SJSA1 (cell line): ENCODE results near the gene KIAA0408. TPM values are rescaled to one million over a fixed set of nuclear protein-coding genes. Genes with fewer than 3 reads are reported as not detected.
"Not testable (repeated sequence)": the region's sequence is repeated elsewhere in the genome, so short reads cannot be mapped to it uniquely, and the experiment has no call there.

Experiments
- DNase-seq, 2 experiments: peaks; one replicate each; pipeline ENCODE4 v3.0.0-alpha.2; 2015 to 2020; ENCODE audit warnings: low spot score in 2 of 2, low read depth in 1 of 2
- H3K27ac ChIP-seq: fragments of 250-450 bp; sonication (Bioruptor Pico); 2 replicates; pipeline ENCODE4 v1.5.1; 2020; ENCODE audit warnings: mild to moderate bottlenecking, moderate library complexity
- H3K27me3 ChIP-seq: fragments of 250-450 bp; sonication (Bioruptor Pico); replicated peaks from 2 replicates; pipeline ENCODE4 v1.5.1; 2020; ENCODE audit warnings: mild to moderate bottlenecking, moderate library complexity
- H3K36me3 ChIP-seq: fragments of 250-450 bp; sonication (Bioruptor Pico); 2 replicates; pipeline ENCODE4 v1.5.1; 2020; ENCODE audit warnings: mild to moderate bottlenecking
- H3K4me1 ChIP-seq: fragments of 250-450 bp; sonication (Bioruptor Pico); replicated peaks from 2 replicates; pipeline ENCODE4 v1.6.1; 2021; ENCODE audit warnings: mild to moderate bottlenecking
- H3K4me3 ChIP-seq: fragments of 250-450 bp; sonication (Bioruptor Pico); 2 replicates; pipeline ENCODE4 v1.5.1; 2020; ENCODE audit warnings: mild to moderate bottlenecking
- H3K9me3 ChIP-seq: fragments of 250-450 bp; sonication (Bioruptor Pico); replicated peaks from 2 replicates; pipeline ENCODE4 v1.5.1; 2020; ENCODE audit warnings: mild to moderate bottlenecking
- total RNA-seq: library from RNA; depleted of rRNA; stranded (reverse); fragments of >200 nt; shearing (Covaris generic); gene quantifications from 2 replicates; pipeline ENCODE4 v1.2.3, GENCODE V29; 2014

KIAA0408 gene
- total RNA-seq, 1 experiment from 2014 or later: 5.1 TPM

DNA sequence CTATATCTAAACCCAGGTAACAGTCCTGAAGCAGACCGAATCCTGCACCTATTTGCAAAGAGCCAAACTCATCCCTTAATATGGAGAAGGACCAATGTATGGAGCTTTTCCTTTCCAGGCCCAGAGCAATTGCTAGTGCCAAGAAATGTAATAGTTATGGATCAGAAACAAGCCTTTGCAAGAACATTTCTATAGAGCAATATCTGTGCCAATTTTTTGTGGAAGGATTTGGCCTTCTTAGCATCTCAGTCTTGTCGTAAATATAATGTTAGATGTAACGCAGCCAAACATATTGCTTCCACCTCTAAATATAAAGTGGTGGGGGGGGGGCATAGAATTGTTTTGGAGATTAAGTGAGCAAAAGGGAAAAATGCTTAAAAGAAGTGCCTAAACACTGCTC, 2.7 kb downstream of the KIAA0408 start:
- Histone ChIP-seq H3K9me3 (no peaks in the 10 kb centered on the region), H3K27ac (no peak overlapping the region), H3K4me3 (no peak overlapping the region), H3K27me3 (no peaks in the 10 kb centered on the region), H3K4me1 (peaks cover 19% of the 10 kb centered on the region), H3K36me3 (no peaks in the 10 kb centered on the region)
- DNase-seq: no peak

GRCh38 chr6:127453845-127454619, 5.2 kb downstream of the KIAA0408 start:
- no peak overlapping the region for H3K27ac ChIP-seq
- H3K9me3 ChIP-seq: no peaks in the 10 kb centered on the region
- H3K27me3 ChIP-seq: no peaks in the 10 kb centered on the region
- H3K36me3 ChIP-seq: peaks cover under 1% of the 10 kb centered on the region; the same call in 1 of the 2 replicates
- no peak overlapping the region for H3K4me3 ChIP-seq
- peaks cover 16% of the 10 kb centered on the region for H3K4me1 ChIP-seq
- DNase-seq: no peak

GRCh38 chr6:127452803-127453202, 6.4 kb downstream of the KIAA0408 start:
- H3K4me3 ChIP-seq: no peak overlapping the region
- no peak for DNase-seq

DNA sequence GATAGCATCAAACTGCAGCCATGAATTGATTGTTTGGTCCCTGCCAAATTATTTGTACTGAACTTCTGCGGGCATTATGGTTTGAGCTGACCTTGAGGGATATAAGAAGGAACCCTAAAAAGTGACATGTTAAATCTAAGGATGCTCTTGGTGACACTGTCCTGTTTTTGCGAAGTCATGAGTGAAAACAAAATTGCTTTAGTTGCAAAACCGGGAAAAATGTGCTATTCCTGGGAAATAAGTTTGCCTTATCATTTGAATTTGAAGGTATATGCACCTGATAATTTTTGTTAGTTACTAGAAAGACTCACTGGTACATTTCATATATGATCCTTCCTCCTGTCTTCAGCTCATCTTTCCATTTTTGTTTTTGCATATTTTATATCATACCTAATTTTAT, 7.8 kb downstream of the KIAA0408 start:
- Histone ChIP-seq H3K4me3 (no peak overlapping the region), H3K27me3 (no peaks in the 10 kb centered on the region), H3K4me1 (no peaks in the 10 kb centered on the region), H3K27ac (no peak overlapping the region), H3K9me3 (no peaks in the 10 kb centered on the region), H3K36me3 (peaks cover 13% of the 10 kb centered on the region)
- no peak for DNase-seq

More at GRCh38 chr6:127452803-127453202, 6.4 kb downstream of the KIAA0408 start:
- no peak overlapping the region for H3K27ac ChIP-seq
- peaks cover 4% of the 10 kb centered on the region; the same call in 1 of the 2 replicates for H3K36me3 ChIP-seq
- no peaks in the 10 kb centered on the region for H3K9me3 ChIP-seq
- no peaks in the 10 kb centered on the region for H3K27me3 ChIP-seq
- peaks cover 4% of the 10 kb centered on the region for H3K4me1 ChIP-seq

DNA sequence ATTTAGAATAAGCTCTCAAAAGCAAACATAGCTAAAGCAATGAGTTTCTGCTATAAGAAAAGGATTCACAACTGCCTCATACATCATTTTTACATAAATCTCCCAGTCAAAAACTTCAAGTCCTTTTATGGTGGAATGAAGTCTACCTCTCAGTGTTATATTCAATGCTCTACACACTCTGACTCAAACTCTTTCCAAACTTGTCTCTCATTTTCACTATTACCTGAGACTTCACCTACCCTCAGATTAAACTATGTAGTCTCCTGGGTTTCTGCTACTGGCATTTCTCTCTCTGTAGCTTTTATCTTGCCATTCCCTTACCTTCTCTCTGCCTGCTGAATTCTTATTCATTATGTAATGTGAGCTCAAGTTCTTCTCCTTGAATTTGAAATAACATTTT, 11.4 kb downstream of the KIAA0408 start:
- H3K36me3 ChIP-seq: peaks cover 18% of the 10 kb centered on the region
- no peak overlapping the region for H3K4me3 ChIP-seq
- DNase-seq: no peak
- H3K27ac ChIP-seq: no peak overlapping the region
- H3K27me3 ChIP-seq: no peaks in the 10 kb centered on the region
- H3K4me1 ChIP-seq: no peaks in the 10 kb centered on the region
- H3K9me3 ChIP-seq: no peaks in the 10 kb centered on the region

GRCh38 chr6:127446356-127446755, 12.8 kb downstream of the KIAA0408 start:
- H3K4me3 ChIP-seq: no peak overlapping the region
- H3K27ac ChIP-seq: no peak overlapping the region
- H3K9me3 ChIP-seq: no peaks in the 10 kb centered on the region
- no peaks in the 10 kb centered on the region for H3K4me1 ChIP-seq
- no peaks in the 10 kb centered on the region for H3K27me3 ChIP-seq
- H3K36me3 ChIP-seq: peaks cover 23% of the 10 kb centered on the region
- DNase-seq: no peak

- H3K27me3 ChIP-seq: no peaks in the 10 kb centered on the region
- no peak for DNase-seq
- no peaks in the 10 kb centered on the region for H3K9me3 ChIP-seq
- H3K27ac ChIP-seq: no peak overlapping the region
- peaks cover under 1% of the 10 kb centered on the region; the same call in 1 of the 2 replicates for H3K4me1 ChIP-seq
- no peak overlapping the region for H3K4me3 ChIP-seq
- peaks cover 15% of the 10 kb centered on the region for H3K36me3 ChIP-seq
These were observed 17.3 kb downstream of the KIAA0408 start for GRCh38 chr6:127441881-127442280.

GRCh38 chr6:127439718-127440117, 19.5 kb downstream of the KIAA0408 start:
- Histone ChIP-seq H3K27ac (no peak overlapping the region), H3K9me3 (no peaks in the 10 kb centered on the region), H3K4me1 (peaks cover 6% of the 10 kb centered on the region; the same call in 1 of the 2 replicates), H3K36me3 (peaks cover 5% of the 10 kb centered on the region; the same call in 1 of the 2 replicates), H3K4me3 (no peak overlapping the region), H3K27me3 (no peaks in the 10 kb centered on the region)
- no peak for DNase-seq

DNA sequence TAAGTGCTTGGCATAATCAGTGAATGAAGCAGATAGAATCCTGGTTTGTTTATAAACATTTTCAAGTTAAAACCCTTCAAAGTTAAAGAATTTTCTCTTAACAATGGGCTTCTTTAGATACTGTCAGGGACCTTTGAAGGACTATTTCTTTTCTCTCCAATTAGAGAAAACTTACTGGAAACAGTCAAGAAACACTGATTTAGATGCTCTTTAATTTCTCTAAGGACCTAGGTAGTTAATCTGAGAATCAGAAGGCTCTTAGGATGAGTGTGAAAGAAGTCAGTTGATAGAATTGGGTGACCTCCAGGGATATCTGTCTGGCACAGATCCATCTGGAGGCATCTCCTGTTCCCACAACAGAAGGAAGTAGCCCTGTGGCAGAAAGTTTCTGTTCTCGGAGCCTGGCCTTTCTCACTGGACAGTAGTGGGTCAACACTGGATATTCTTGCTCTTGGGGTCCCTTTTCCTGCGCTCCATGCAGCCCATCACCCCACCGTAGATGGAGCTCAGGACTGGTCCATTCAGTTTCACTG, 22.5 kb downstream of the KIAA0408 start:
- H3K4me3 ChIP-seq: no peak overlapping the region
- H3K4me1 ChIP-seq: peaks cover 6% of the 10 kb centered on the region; the same call in 1 of the 2 replicates
- no peaks in the 10 kb centered on the region for H3K36me3 ChIP-seq
- no peaks in the 10 kb centered on the region for H3K27me3 ChIP-seq
- no peak overlapping the region for H3K27ac ChIP-seq
- DNase-seq: peak in 1 of 2 experiments; percentile 28
- H3K9me3 ChIP-seq: no peaks in the 10 kb centered on the region

DNA sequence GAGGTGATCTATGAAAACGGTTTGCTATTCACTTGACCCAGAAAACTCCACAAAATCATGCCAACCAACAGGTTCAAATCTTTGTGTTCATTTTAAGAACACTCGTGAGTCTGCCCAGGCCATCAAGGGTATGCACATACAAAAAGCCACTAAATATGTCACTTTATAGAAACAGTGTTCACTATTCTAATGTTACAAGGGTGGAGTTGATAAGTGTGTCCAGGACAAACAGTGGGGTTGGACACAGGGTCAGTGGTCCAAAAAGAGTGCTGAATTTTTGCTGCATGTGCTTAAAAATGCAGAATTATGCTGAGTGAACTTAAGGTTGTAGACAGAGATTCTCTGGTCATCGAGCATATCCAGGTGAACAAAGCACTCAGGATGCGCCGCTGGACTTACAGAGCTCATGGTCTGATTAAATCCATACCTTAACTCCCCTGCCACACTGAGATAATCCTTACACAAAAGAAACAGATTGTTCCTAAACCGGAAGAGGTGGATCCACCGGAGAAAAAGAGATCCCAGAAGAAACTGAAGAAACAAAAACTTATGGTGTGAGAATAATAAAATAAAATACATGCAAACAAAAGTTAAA, 23.5 kb downstream of the KIAA0408 start:
- Histone ChIP-seq H3K27me3 (no peaks in the 10 kb centered on the region), H3K9me3 (no peaks in the 10 kb centered on the region), H3K4me1 (peaks cover 6% of the 10 kb centered on the region; the same call in 1 of the 2 replicates)

GRCh38 chr6:127434651-127435050, 24.5 kb downstream of the KIAA0408 start:
- Histone ChIP-seq H3K9me3 (no peaks in the 10 kb centered on the region), H3K4me1 (peaks cover 6% of the 10 kb centered on the region; the same call in 1 of the 2 replicates), H3K27ac (no peak overlapping the region), H3K36me3 (no peaks in the 10 kb centered on the region), H3K27me3 (no peaks in the 10 kb centered on the region), H3K4me3 (no peak overlapping the region)
- no peak for DNase-seq

More for the DNA sequence above, 23.5 kb downstream of the KIAA0408 start:
- H3K27ac ChIP-seq: no peak overlapping the region
- no peak for DNase-seq
- H3K36me3 ChIP-seq: no peaks in the 10 kb centered on the region
- H3K4me3 ChIP-seq: no peak overlapping the region

- H3K27me3 ChIP-seq, H3K4me1 ChIP-seq, DNase-seq, H3K36me3 ChIP-seq, H3K27ac ChIP-seq, H3K4me3 ChIP-seq, H3K9me3 ChIP-seq: not testable (repeated sequence)
These were observed 30.6 kb downstream of the KIAA0408 start for GRCh38 chr6:127428562-127428961.

GRCh38 chr6:127423921-127424320, 35.3 kb downstream of the KIAA0408 start:
- H3K4me3 ChIP-seq: no peak overlapping the region
- peaks cover 16% of the 10 kb centered on the region for H3K4me1 ChIP-seq
- no peaks in the 10 kb centered on the region for H3K36me3 ChIP-seq
- H3K27me3 ChIP-seq: no peaks in the 10 kb centered on the region
- no peaks in the 10 kb centered on the region for H3K9me3 ChIP-seq
- H3K27ac ChIP-seq: no peak overlapping the region
- DNase-seq: no peak

DNA sequence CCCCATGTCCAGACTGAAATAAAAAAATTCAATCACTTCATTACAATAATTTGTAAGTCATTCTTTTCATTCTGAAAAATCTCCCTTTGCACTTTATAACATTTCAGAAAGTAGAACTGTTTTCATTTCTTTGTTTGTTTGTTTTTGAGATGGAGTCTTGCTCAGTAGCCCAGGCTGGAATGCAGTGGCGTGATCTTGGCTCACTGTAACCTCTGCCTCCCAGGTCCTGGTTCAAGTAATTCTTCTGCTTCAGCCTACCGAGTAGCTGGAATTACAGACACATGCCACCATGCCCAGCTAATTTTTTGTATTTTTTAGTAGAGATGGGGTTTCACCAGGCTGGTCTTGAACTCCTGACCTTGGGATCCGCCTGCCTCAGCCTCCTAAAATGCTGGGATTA, 38.0 kb downstream of the KIAA0408 start:
- peak in 1 of 2 experiments; percentile 50 for DNase-seq
- H3K4me1 ChIP-seq: peaks cover 16% of the 10 kb centered on the region
- not testable (repeated sequence) for H3K36me3 ChIP-seq, H3K4me3 ChIP-seq, H3K9me3 ChIP-seq, H3K27me3 ChIP-seq
- H3K27ac ChIP-seq: peak overlapping the region; percentile 69
